HL-60 (cell line): ENCODE measurements around the gene ANAPC5.

ENCODE experiments used
- POLR2AphosphoS5 ChIP-seq: IDR thresholded peaks from 2 replicates; pipeline ENCODE4 v1.6.1; 2012; ENCODE audit warnings: low read depth
- TF ChIP-seq, protein P1 (sequence below): IDR thresholded peaks from one replicate; pipeline ENCODE4 v1.5.1; 2011; ENCODE audit warnings: low read length, control low read depth, inconsistent platforms; ENCODE audit not compliant: insufficient read depth

DNA sequence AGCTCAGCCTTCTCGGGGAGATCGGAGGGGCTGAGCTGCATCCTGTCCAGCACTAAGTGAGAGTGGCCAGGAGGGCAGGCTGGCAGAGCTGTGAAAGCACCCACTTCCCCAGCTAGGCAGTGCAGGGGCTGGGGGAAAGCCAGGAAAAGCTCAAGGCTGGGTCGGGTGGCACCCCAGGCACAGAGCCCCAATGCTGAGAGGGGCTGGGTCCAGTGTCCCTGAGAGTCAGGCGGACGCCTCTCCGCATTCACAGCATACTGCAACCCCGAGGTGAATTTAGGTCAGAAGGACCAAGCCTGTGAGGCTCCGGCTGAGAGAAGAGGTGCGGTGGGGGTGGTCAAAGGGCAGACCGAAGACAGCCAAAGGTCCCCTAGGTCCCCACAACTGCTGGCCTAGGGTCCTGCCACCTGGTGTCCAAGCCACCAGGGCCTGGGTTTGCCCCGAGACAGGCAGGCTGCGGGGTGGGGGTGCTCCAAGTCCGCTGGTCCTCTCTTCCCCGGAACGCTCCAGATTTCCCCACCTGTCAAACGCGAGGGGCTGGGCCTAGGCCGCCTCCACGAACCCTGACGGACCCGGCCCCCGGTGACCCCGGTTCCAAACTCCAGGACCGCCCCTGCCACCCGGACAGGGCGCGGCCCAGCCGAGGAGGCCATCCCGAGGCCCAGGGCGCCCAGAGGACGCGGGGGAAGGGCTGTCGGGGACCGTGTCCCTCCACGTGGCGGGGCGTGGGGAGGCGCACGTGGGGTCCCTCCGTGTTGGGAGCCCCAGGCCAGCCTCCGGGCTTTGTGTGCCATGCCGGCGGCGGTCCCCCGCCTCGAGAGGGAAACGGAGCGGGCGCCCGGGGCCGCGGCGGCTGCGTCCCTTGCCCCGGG is 56.2 kb downstream of the ANAPC5 start:
- TF ChIP-seq, protein P1, sequence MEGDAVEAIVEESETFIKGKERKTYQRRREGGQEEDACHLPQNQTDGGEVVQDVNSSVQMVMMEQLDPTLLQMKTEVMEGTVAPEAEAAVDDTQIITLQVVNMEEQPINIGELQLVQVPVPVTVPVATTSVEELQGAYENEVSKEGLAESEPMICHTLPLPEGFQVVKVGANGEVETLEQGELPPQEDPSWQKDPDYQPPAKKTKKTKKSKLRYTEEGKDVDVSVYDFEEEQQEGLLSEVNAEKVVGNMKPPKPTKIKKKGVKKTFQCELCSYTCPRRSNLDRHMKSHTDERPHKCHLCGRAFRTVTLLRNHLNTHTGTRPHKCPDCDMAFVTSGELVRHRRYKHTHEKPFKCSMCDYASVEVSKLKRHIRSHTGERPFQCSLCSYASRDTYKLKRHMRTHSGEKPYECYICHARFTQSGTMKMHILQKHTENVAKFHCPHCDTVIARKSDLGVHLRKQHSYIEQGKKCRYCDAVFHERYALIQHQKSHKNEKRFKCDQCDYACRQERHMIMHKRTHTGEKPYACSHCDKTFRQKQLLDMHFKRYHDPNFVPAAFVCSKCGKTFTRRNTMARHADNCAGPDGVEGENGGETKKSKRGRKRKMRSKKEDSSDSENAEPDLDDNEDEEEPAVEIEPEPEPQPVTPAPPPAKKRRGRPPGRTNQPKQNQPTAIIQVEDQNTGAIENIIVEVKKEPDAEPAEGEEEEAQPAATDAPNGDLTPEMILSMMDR: no peak
- no peak; the same call in 1 of the 2 replicates for TF ChIP-seq POLR2AphosphoS5
